HG03095 (cell line): Measurements from ENCODE around the gene ORM1.
"Not testable (repeated sequence)": the region's sequence is repeated elsewhere in the genome, so short reads cannot be mapped to it uniquely, and the experiment has no call there.

ENCODE experiments used
- ATAC-seq: cut with Tn5 transposase; IDR thresholded peaks from one replicate; pipeline ENCODE4 v1.9.1; 2021; ENCODE audit warnings: moderate library complexity; ENCODE audit not compliant: unreplicated experiment

ORM1 gene

GRCh38 chr9:114304416-114305188, 18.3 kb upstream of the ORM1 start:
- no peak for ATAC-seq

DNA sequence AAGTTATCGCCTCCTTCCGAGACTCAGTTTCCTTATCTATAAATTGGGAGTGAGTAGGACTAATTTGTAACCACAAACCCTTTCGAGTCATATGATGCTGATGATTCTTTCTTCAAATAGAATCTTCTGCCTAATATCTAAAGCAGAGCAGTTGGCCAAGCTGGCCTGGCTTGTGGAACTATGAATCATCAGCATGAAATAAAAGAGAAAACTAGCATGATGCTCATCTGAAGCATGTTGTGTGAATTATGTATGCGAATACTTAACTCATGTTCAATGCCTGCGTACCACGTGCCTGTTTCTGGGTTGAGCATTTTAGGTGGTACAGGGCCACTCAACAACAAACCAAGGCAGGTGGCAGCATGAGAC, 15.0 kb upstream of the ORM1 start:
- ATAC-seq: no peak

DNA sequence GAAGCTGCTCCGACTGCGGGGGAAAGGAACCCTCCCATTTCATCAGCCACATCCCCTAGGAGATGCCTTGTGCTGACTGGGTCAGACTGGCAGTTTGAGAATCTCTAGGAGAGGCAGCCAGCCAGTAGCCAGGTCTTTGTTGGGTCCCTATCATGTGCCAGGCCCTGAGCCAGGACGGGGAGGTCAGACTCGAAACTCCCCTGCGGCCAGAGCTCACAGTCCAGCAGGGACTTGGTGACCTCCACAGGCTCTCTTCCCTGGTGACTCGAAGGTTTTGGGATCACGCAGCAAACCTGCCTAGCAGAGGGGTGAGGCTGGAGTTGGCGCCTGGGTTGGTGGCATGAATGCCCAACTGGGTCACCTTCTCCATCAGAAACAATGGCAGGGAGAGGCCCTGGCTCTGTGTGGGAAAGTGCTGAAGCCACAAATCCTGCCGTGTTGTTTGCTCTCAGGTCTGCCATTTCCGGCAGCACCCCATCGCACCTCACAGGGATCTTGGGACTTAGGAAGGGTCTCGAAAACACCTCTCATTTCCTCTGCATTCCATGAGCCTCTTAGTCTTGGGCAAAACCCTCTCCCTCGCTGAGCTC, 14.4 kb upstream of the ORM1 start:
- no peak for ATAC-seq

DNA sequence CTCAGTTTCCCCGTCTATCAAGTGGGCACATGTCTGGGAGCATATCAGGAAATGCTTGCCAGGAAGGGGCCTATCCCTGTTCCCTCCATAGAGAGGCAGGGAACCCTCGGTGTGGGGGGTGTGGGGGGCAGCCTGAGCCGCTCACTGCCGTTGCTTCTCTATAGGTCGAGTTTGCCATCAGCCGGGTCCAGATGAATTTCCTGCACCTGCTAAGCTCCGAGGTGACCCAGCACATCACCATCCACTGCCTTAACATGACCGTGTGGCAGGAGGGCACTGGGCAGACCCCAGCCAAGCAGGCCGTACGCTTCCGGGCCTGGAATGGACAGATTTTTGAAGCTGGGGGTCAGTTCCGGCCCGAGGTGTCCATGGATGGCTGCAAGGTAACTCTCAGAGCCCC, 13.8 kb upstream of the ORM1 start:
- ATAC-seq: no peak

DNA sequence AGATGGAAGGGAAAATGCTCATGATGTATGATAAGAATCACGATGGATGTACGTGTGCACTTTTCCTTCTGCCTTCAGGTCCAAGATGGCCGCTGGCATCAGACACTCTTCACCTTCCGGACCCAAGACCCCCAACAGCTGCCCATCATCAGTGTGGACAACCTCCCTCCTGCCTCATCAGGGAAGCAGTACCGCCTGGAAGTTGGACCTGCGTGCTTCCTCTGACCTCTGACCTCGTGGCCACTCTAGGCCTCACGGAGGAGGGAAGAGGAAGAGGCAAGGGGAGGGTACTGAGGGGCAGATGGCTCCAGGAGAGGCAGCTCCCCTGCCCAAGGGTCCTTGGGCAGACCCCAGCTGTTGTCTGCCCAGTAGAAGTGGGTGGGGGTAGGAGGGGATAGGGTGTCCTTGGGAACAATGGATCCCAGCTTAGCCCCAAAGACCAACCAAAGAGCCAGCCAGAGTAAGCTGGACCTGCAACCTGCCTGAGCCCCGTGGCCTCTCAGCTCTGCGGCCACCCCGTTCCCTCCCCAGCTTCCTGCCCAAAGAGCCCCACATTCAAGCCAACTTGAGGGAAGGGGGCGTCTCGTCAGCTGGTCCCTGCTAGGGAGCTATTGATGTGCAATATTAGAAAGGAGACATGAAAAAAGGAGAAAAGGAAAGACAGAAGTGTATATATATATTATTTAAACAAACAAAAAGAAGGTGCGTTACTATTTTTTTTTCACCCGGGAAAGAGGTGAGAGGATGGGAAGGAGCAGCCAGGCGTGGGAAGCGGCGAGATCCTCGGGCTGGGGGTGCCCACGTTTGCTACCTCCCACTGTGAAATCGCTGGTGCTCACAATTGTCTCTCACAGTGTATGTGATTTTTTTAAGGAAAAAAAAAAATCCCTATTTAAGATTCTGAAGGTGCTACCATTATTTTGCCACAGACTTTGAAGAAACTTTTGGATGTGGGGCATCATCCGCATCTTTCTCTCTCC, 12.1 kb upstream of the ORM1 start:
- no peak for ATAC-seq

DNA sequence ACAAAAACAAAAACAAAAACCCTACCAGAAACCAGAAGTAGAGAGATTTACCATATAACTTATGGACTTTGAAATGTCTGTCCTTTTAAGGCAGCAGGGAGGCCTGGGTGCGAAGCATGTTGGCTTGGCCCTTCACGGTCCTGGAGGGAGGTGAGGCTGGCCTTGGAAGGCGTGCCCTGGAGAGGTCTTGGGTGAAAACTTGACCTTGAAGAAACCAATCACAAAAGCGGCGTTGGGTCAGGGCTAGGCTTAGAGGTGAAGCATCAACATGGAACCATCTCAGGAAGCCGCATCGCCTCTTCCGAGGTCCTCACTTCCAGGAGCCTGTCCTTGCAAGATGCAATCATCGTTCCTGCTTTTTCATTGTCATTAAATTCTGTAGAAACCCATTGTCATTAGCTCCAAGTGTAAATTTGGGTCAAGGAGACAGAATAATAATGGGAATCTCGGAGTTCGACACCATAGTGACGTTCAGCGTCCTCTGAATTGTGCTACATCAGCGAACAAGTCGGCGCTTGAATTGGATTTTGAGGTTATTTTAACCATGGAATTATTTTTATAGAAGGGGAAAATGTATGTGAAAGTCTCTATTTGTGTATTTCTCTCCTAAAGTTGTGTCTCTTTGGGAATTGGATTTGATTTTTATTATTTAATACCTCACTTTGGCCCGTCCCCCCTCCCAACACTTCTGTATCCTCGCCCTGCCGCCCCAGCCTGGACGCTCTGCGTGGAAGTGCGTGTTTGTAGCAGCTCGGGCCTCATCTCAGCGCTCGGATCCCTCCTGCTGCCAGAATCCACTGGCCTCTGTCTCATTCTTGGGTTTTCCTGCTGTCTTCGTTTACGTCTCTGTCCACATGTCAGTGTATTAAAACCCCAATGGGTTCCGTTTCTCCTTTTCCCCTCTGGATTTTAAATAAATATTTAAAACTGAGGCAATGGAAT, 11.1 kb upstream of the ORM1 start:
- ATAC-seq: no peak

DNA sequence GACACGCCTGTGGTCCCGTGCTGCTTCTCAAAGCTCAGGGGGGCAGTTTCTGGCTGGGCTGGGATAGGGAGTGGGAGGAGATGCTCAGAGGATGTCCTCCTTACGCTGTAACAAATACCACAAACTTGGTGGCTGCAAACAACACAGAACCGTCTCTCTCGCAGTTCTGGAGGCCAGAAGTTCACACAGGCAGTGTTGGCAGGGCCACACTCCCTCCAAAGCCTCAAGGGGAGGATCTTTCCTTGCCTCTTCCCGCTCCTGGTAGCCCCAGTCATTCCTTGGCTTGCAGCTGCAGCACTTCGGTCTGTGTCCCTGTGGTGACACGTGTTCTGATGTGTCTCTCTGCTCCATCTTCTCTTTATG, 10.4 kb upstream of the ORM1 start:
- ATAC-seq: no peak

DNA sequence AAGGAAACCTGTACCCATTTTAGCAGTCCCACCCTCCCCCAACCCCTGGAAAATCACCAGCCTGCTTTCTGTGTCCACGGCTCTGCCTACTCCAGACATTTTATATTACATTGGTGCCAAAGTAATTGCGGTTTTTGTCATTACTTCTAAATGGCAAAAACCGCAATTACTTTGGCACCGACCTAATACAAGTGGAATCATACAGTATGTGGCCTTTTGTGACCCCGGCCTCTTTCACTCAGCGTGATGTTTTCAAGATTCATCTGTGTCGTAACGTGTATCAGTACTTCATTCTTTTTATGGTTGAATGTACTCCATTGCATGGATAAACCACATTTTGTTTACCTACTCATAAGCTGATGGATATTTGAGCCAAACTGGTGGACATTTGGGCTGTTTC, 9.7 kb upstream of the ORM1 start:
- no peak for ATAC-seq

- no peak for ATAC-seq
Measured at GRCh38 chr9:114314256-114314867, 8.5 kb upstream of the ORM1 start.

GRCh38 chr9:114314881-114315722, 7.8 kb upstream of the ORM1 start:
- ATAC-seq: no peak

- no peak for ATAC-seq
Measured at GRCh38 chr9:114315723-114316363, 7.1 kb upstream of the ORM1 start.

- no peak for ATAC-seq
Measured at GRCh38 chr9:114316605-114317230, 6.2 kb upstream of the ORM1 start.

DNA sequence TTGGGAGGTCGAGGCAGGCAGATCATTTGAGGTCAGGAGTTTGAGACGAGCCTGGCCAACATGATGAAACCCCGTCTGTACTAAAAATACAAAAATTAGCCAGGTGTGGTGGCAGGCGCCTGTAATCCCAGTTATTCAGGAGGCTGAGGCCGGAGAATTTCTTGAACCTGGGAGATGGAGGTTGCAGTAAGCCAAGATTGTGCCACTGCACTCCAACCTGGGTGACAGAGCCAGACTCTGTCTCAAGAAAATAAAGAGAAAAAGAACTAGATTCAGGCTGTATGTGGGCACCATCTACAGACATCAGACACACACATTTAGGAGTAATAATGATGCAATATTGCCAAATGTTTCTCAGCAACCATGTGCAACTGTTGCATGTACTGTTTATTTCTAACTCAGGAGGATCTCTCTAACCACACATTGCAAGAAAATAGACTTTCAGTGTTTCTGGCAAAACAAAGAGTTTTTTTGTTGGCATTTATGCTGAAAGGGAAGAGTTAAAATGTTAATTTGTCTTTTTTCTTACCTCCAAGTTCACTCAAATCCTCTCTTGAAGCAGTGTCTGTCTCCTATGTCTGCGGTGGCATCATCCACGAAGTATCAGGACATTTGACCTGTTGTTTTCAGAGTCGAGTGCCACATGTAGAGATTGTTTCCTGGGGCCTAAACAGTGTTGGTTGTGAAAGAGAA, 5.1 kb upstream of the ORM1 start:
- no peak for ATAC-seq

DNA sequence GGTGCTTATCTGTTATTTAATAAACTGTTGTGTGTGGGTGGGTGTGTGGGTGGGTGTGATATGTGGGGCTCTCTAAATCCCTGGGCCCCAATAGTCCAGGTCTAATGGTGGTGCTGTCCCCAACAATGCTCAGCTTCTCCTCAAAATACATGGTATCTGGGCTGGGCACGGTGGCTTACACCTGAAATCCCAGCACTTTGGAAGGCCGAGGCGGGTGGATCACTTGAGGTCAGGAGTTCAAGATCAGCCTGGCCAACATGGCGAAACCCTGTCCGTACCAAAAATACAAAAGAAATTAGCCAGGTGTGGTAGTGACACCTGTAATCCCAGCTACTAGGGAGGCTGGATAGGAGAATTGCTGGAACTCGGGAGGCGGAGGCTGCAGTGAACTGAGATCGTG, 4.5 kb upstream of the ORM1 start:
- no peak for ATAC-seq

DNA sequence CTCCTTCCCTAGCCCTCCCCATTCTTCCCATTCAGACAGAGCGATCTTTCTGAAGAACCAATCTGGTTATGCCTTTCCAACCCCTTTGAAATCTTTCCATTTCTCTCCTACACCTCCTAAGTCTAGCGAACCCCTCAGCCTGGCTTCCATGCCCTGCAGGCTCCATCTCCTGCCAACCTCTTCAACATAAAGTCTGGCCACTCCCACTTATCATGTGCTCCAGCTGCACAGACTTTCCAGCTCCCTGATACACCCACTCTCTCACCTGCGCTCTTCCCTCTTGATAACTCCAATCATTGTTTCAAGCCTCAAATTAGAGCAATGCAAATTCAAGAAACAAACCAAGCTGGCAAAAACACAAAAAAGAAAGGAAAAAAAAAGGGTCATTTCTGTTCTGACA, 3.8 kb upstream of the ORM1 start:
- ATAC-seq: no peak

GRCh38 chr9:114320710-114321109, 2.2 kb upstream of the ORM1 start:
- not testable (repeated sequence) for ATAC-seq

GRCh38 chr9:114321759-114322158, 1.1 kb upstream of the ORM1 start:
- ATAC-seq: no peak
